ENCODE data around the gene NOX3. TPM values are rescaled to one million over a fixed set of nuclear protein-coding genes. Genes with fewer than 3 reads are reported as not detected.

NOX3 gene
- total and polyA plus RNA-seq, 9 of the 15 experiments (the other 6 are each of a cell fraction or from before 2014, with no cell fraction given), result not detected

DNA sequence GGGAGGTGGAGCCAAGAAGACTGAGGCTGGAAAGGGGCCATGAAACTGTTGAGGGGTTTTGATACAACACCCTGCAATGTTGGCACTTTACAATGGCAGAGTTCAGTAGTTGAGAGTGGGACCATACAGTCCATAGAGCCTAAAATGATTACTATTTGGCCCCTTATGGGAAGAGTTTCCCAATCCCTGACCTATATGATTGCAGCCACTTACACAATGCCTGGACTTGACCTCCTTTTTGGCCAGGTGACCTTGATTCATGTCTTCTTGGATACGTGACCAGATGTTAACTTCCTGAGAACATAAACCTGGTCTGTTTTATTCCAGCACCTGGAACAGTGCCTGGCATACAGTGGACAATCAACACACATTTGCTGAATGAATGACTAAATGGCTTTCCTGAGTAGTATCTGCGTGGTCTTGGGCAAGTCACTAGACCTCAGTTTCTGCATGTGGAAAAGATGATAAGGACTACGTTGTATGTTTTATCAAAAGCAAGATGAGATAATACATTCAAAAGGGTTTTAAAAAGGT is 58.4 kb downstream of the NOX3 start:
- Histone ChIP-seq H3K4me1 (replicated peaks in 1 of 2; ENCODE audit: control insufficient read depth in 2 of 2, insufficient read depth in 2 of 2, low read length in 2 of 2) (no peaks in the 10 kb centered on the region), H3K9ac (ENCODE audit: insufficient read depth in 1 of 2, low read depth in 2 of 2, low read length in 2 of 2) (no peak overlapping the region), H3K4me2 (ENCODE audit: insufficient read depth, low read length) (no peak overlapping the region), H3K27me3 (ENCODE audit: control insufficient read depth in 2 of 2, insufficient read depth in 2 of 2, low read length in 2 of 2) (no peaks in the 10 kb centered on the region), H3K79me2 (ENCODE audit: control insufficient read depth, insufficient read depth, low read length) (no peaks in the 10 kb centered on the region), H3K9me3 (replicated peaks; ENCODE audit: control insufficient read depth, insufficient read depth, low read depth, low read length) (no peaks in the 10 kb centered on the region), H3K36me3 (ENCODE audit: control insufficient read depth, insufficient read depth, low read length) (no peaks in the 10 kb centered on the region), H4K20me1 (replicated peaks; ENCODE audit: control insufficient read depth, insufficient read depth, low read length) (no peaks in the 10 kb centered on the region), H3K9me1 (ENCODE audit: control insufficient read depth, insufficient read depth, low read length) (no peaks in the 10 kb centered on the region), H3K4me3 (no peak overlapping the region), H3K27ac (ENCODE audit: extremely low read depth, low read depth, low read length) (no peak overlapping the region), H2AFZ (ENCODE audit: low read depth, low read length) (no peak overlapping the region)
- TF ChIP-seq CXXC5 (CRISPR knock-in tag; IDR thresholded peaks at IDR 0.05) (no peak), SMARCE1 (IDR thresholded peaks at IDR 0.05) (no peak), HCFC1 (IDR thresholded peaks at IDR 0.05; ENCODE audit: low read depth, low read length) (no peak), EZH2 (IDR thresholded peaks at IDR 0.05; ENCODE audit: borderline replicate concordance, low read depth, low read length) (no peak), PHB (CRISPR knock-in tag; IDR thresholded peaks at IDR 0.05) (no peak), CC2D1A (IDR thresholded peaks at IDR 0.05) (no peak), PTTG1 (tag; IDR thresholded peaks at IDR 0.05; ENCODE audit: low read depth) (no peak), CBX3 (IDR thresholded peaks at IDR 0.05; ENCODE audit: borderline replicate concordance in 1 of 2, low read length in 2 of 2) (no peak), NFXL1 (CRISPR knock-in tag; IDR thresholded peaks at IDR 0.05) (no peak), TEAD2 (tag; IDR thresholded peaks at IDR 0.05) (no peak), BDP1 (IDR thresholded peaks at IDR 0.05; ENCODE audit: insufficient read depth, insufficient read length) (no peak), CBFB (CRISPR knock-in tag; IDR thresholded peaks at IDR 0.05) (no peak), RBFOX2 (IDR thresholded peaks at IDR 0.05; ENCODE audit: low read depth, low read length) (no peak)
- POLR2A ChIA-PET, result no interaction called here
- intact Hi-C loops (cut with micrococcal nuclease) (no loop called here), in situ Hi-C loops (cut with MboI) (no loop called here)
- BruUV-seq (replicated peaks), result no TSS peak
- 0% methylated on average over 3 of the region's 3 CpGs for WGBS (ENCODE audit: insufficient coverage, low coverage, missing lambda C conversion rate)
- FAIRE-seq (no peak), ATAC-seq (no peak), DNase-seq (ENCODE audit: extremely low read depth in 1 of 4, low spot score in 3 of 4) (no peak)
- CTCF ChIA-PET (ENCODE audit: low intra/inter-chr PET ratio), result no interaction called here

All from K562 (cell line).